ENCODE measurements around the gene AQP12A.
"Not testable (repeated sequence)": the region's sequence is repeated elsewhere in the genome, so short reads cannot be mapped to it uniquely, and the experiment has no call there.

The AQP12A gene

DNA sequence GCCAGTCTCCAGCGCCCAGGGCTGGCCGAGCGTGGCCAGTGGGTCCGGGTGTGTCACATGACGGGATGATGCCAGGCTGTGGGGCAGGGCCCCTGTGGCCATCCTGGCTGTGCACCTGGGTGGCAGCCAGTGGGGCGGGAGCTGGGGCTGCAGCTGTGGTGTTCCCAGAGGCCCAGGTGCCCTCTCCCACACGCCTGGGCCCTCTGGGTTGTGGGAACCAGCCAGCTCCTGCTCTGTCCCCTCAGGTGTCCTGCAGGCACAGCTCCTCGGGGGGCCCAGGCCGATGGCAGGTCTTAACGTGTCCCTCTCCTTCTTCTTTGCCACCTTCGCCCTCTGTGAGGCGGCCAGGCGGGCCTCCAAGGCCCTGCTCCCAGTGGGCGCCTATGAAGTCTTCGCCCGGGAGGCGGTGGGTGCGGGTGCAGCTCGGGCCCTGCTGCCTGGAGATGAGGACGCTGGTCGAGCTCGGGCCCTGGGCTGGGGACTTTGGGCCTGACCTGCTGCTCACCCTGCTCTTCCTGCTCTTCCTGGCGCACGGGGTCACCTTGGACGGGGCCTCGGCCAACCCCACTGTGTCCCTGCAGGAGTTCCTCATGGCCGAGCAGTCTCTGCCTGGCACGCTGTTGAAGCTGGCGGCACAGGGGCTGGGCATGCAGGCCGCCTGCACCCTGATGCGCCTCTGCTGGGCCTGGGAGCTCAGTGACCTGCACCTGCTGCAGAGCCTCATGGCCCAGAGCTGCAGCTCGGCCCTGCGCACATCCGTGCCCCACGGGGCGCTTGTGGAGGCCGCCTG lies at the start of gene AQP12A:
Gene AQP12A (plus strand): TSS at position 236 of the 790 bp plus-strand sequence. CDS start 48 bp downstream, at position 284.
- not testable (repeated sequence) for DNase-seq

- DNase-seq: no peak
Observed at GRCh38 chr2:240642061-240642805, 49.4 kb upstream of the AQP12A start.

GRCh38 chr2:240642806-240643092 lies 48.9 kb upstream of the AQP12A start:
- no peak for DNase-seq

- DNase-seq: no peak
Observed at GRCh38 chr2:240643093-240643810, 48.4 kb upstream of the AQP12A start.

DNA sequence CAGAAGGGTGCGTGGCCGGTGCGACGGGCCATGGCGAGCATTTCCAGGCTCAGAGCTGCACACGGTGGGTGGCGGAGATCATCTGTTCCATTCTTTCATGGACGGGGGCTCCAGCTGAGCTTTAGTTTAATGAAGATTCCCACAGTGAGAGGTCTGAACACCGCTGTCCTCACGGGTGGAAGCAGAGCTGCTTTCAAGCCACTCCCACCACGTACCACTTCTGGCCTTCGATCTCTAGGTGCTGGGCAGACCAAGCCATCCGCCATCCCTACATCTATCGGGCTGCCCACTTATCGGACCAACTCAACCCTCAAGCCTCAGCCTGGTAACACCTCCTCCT lies 47.9 kb upstream of the AQP12A start:
- DNase-seq: no peak

DNA sequence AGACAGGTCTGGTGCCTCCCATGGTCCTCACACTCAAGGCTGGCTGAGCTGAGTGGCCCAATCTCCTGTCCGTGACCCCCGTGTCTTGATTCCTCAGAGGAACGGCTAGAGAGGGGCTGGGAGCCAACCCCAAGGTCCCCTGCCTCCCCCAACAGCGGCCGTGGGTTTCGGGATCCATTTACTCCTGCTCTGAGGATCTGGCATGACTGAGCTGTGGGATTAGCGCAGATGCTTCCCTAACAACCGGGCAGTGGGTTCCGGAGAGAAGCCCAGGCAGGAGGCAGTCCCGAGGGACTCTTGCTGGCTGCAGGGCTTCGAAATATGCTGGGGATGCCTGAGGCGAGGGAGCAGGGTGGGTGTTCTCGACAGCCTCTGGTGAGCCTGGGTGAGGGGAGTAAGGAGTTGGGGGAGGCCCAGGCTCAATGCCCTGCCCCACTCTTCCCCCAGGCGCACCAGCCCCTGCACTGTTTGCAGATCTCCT lies 47.5 kb upstream of the AQP12A start:
- DNase-seq: no peak

- no peak for DNase-seq
Observed at GRCh38 chr2:240644859-240645301, 46.8 kb upstream of the AQP12A start.

- DNase-seq: no peak
Observed at GRCh38 chr2:240645346-240645745, 46.3 kb upstream of the AQP12A start.

DNA sequence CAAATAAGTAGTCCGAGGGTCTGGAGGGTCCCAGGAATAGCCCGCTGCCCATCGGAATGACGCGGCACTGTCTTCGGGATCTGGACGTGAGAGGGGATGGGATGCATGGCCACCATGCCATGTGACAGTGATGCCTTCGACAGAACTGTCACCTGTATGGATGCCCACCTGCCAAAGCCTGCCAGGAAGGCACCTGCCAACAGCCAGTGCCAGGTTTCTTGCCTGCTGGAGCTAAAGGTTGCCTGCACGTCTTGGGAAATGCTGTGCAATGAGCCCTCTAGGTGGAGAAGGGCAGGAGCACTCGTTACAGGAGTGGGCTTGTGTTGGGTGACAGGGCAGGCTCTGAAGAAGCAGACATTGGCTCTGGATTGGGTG lies 45.9 kb upstream of the AQP12A start:
- DNase-seq: no peak

DNA sequence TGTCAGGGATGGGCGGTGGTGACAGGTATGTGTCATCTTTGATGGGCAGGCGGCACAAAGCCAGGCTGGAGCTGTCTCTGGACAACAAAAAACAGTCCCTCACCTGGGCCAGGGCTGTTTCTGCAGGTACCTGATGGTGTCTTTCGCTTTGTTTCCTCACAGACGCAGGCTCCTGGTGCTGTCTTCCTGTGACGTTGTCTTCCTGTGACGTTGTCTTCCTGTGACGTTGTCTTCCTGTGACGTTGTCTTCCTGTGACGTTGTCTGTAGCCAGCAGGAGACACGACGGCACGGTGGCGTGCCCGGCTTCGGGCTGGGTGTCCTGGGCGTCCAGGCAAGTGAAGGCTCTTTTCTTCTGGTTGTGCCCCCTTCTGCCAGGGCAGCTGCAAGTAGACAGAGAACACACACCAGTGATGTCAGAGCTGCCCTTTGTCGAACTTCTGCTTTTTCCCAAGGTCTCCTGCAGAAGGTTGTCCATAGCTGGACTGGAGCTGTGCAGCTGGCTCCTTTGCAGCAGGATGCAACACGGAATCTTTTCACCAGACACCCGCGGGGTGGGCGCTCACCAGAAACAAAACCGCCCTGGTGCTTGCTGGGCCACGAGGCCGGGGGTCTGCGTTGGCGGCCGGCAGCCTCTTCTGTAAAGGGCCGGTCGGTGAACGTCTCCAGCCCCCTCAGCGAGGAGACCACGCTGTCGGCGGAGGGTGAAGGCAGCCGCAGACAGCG lies 45.3 kb upstream of the AQP12A start:
- no peak for DNase-seq

- no peak for DNase-seq
Observed at GRCh38 chr2:240646900-240647502, 44.7 kb upstream of the AQP12A start.

- DNase-seq: no peak
Observed at GRCh38 chr2:240647503-240648154, 44.0 kb upstream of the AQP12A start.

DNA sequence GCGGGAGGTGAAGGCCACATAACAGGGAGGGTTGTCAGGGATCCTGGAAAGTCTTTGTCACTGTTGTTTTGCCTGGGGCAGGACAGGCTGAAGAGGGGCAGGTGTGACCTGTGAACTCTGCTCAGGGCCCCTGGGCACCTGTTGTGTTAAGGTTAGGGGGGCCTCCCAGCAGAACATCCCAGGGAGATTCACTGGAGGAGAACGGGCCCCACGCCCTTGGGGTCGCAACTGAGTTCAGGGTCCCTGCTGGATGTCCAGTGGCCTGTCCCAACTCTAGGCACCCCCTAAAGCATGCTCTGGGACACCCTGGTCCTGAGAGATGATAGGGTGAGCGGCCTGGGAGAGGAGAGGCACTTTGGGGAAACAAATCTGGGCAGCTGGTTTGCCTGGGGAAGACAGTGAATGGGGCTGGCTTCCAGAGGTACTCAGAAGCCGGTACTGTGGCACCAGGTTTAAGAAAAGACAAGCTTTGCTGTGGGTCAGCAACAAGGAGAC lies 43.5 kb upstream of the AQP12A start:
- no peak for DNase-seq

GRCh38 chr2:240648650-240649275 lies 42.9 kb upstream of the AQP12A start:
- DNase-seq: no peak

- DNase-seq: no peak
Observed at GRCh38 chr2:240649331-240649730, 42.3 kb upstream of the AQP12A start.

DNA sequence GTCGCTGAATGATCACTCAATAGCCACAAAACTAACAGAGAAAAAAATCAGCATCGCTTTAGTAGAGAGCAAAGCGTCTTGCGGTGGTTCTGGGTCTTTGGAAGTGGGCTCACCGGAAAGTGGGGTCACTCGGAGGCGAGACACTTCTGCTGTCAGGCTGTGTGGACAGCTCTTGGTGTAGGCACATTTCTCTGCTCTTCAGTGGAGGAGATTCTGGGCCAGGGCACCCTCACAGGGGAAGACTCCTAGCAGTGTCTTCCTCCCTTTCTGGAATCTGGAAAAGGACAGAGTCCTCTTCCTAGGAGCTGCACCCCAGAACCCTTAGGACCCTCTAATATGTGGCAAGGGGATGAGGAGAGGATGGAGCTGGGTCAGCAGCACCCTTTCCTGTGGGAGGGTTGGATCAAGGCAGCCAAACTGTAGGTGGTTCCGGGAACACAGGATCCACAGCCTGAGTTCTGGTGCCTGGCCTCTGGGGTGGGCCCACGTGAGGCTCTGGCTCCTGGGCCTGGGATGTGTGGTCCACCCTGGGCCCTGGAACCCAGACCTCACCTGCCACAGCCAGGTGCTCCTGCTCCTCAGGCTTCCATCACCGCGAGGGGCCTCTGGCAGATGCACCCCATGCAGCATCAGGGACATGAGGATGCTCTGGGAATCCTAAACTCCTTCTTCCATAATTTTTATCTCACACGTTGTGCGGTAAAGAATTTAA lies 41.3 kb upstream of the AQP12A start:
- DNase-seq: no peak

DNA sequence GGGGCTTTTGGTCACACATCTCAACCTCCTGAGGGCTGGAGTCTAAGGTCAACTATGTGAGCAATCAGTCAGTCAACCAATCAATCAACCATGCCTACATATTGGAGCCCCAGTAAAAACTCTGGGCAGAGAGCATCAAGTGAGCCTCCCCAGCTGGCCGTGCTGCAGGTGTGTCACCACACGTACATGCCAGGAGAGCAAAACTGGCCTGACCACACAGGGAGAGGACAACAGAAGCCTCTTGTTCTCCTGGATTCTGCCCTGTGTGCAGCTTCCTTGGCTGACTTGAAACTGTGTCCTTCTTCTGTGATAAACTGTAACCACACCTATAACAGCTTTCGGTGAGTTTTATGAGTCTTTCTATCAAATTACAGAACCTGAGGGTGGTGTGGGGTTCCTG lies 40.5 kb upstream of the AQP12A start:
- no peak for DNase-seq

GRCh38 chr2:240655931-240656886 lies 35.5 kb upstream of the AQP12A start:
- no peak for DNase-seq

- not testable (repeated sequence) for DNase-seq
Observed at GRCh38 chr2:240659883-240660282, 31.8 kb upstream of the AQP12A start.

DNA sequence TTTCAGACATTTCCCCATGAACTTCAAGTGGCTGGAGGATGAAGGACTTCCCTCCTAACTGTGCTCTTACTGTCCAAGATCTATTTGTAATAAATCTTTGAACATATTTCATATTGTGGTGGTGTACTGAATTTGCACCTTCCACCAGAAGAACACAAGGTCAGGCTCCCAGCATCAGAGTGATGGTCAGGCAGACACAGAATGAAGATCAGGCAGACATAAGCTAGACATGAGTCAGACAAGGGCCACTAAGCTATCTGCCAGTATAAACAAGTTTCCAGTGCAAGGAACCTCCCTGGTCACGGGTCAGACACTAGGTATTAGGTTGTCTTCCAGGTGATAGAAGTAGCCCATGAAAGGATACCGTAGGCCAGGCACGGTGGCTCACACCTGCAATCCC lies 29.0 kb upstream of the AQP12A start:
- DNase-seq: no peak
